GM12875 (cell line): ENCODE measurements around the gene PYCR2.

Experiments
- H3K4me3 ChIP-seq: one replicate; pipeline ENCODE4 v1.5.1; 2011; ENCODE audit warnings: low read depth, low read length, control low read depth
- TF ChIP-seq, protein P1 (sequence below): IDR thresholded peaks from 2 replicates; pipeline ENCODE4 v1.5.1; 2011; ENCODE audit warnings: low read depth, mild to moderate bottlenecking, control low read depth, inconsistent platforms, low read length, moderate library complexity, borderline replicate concordance; ENCODE audit not compliant: insufficient read depth

Gene PYCR2

GRCh38 chr1:225962440-225962975, 38.5 kb upstream of the PYCR2 start:
- H3K4me3 ChIP-seq = no peak overlapping the region
- TF ChIP-seq, protein P1, sequence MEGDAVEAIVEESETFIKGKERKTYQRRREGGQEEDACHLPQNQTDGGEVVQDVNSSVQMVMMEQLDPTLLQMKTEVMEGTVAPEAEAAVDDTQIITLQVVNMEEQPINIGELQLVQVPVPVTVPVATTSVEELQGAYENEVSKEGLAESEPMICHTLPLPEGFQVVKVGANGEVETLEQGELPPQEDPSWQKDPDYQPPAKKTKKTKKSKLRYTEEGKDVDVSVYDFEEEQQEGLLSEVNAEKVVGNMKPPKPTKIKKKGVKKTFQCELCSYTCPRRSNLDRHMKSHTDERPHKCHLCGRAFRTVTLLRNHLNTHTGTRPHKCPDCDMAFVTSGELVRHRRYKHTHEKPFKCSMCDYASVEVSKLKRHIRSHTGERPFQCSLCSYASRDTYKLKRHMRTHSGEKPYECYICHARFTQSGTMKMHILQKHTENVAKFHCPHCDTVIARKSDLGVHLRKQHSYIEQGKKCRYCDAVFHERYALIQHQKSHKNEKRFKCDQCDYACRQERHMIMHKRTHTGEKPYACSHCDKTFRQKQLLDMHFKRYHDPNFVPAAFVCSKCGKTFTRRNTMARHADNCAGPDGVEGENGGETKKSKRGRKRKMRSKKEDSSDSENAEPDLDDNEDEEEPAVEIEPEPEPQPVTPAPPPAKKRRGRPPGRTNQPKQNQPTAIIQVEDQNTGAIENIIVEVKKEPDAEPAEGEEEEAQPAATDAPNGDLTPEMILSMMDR = peak; percentile 91

GRCh38 chr1:225961659-225962439, 37.8 kb upstream of the PYCR2 start:
- TF ChIP-seq, protein P1 = no peak
- H3K4me3 ChIP-seq = no peak overlapping the region

DNA sequence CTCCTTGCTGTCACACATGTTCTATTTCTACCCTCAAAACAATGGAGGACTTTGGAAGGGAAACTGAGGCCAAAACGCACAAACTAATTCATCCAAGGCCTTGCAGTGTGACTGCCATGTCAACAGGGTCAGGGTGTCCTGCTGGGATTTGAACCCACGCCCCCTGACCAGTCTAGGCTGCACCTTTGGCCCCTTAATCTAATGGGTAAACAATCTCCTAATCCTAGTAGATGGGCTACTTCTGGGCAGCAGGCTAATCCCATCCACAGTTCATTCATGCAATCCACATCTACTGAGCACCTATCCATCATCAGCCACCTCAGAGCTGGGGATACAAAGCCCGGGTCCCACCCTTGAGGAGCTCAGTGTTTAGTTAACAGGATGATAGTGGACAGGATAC, 34.0 kb upstream of the PYCR2 start:
- TF ChIP-seq, protein P1 = no peak
- no peak overlapping the region for H3K4me3 ChIP-seq

GRCh38 chr1:225954753-225955152, 30.7 kb upstream of the PYCR2 start:
- no peak overlapping the region for H3K4me3 ChIP-seq
- TF ChIP-seq, protein P1 = no peak

- TF ChIP-seq, protein P1 = no peak
- no peak overlapping the region for H3K4me3 ChIP-seq
These were observed 29.3 kb upstream of the PYCR2 start for GRCh38 chr1:225953315-225953714.

- H3K4me3 ChIP-seq = no peak overlapping the region
These were observed 27.0 kb upstream of the PYCR2 start for GRCh38 chr1:225950905-225951497.

More at GRCh38 chr1:225950905-225951497, 27.0 kb upstream of the PYCR2 start:
- TF ChIP-seq, protein P1 = no peak
